ENCODE results near the gene SIRPG.

Gene SIRPG

GRCh38 chr20:1669304-1669703 lies 11.7 kb upstream of the SIRPG start:
- Histone ChIP-seq H3K9ac (ENCODE audit: low read length) (no peak overlapping the region), H3K4me1 (ENCODE audit: control insufficient read depth, low read depth, low read length) (peaks cover 4% of the 10 kb centered on the region), H3K27me3 (ENCODE audit: control insufficient read depth, insufficient read depth, low read length) (peaks cover 6% of the 10 kb centered on the region), H3K9me3 (ENCODE audit: control insufficient read depth, low read depth, low read length) (no peaks in the 10 kb centered on the region), H3K36me3 (ENCODE audit: control insufficient read depth, low read depth, low read length) (no peaks in the 10 kb centered on the region), H3K4me3 (ENCODE audit: low read length) (no peak overlapping the region), H3K27ac (ENCODE audit: low read length) (no peak overlapping the region)

GRCh38 chr20:1667502-1668085 lies 10.0 kb upstream of the SIRPG start:
- no peaks in the 10 kb centered on the region for H3K4me1 ChIP-seq (ENCODE audit: control insufficient read depth, low read depth, low read length)
- no peaks in the 10 kb centered on the region for H3K9me3 ChIP-seq (ENCODE audit: control insufficient read depth, low read depth, low read length)
- no peak overlapping the region for H3K4me3 ChIP-seq (ENCODE audit: low read length)
- H3K27ac ChIP-seq (ENCODE audit: low read length): no peak overlapping the region
- H3K9ac ChIP-seq (ENCODE audit: low read length): no peak overlapping the region
- H3K36me3 ChIP-seq (ENCODE audit: control insufficient read depth, low read depth, low read length): no peaks in the 10 kb centered on the region
- H3K27me3 ChIP-seq (ENCODE audit: control insufficient read depth, insufficient read depth, low read length): peaks cover 6% of the 10 kb centered on the region

GRCh38 chr20:1666802-1667201 lies 9.2 kb upstream of the SIRPG start:
- Histone ChIP-seq H3K9me3 (ENCODE audit: control insufficient read depth, low read depth, low read length) (no peaks in the 10 kb centered on the region), H3K36me3 (ENCODE audit: control insufficient read depth, low read depth, low read length) (no peaks in the 10 kb centered on the region), H3K27ac (ENCODE audit: low read length) (no peak overlapping the region), H3K4me1 (ENCODE audit: control insufficient read depth, low read depth, low read length) (no peaks in the 10 kb centered on the region), H3K4me3 (ENCODE audit: low read length) (no peak overlapping the region), H3K9ac (ENCODE audit: low read length) (no peak overlapping the region), H3K27me3 (ENCODE audit: control insufficient read depth, insufficient read depth, low read length) (peaks cover 1% of the 10 kb centered on the region)

GRCh38 chr20:1665345-1665744 lies 7.8 kb upstream of the SIRPG start:
- H3K9me3 ChIP-seq (ENCODE audit: control insufficient read depth, low read depth, low read length): no peaks in the 10 kb centered on the region
- no peak overlapping the region for H3K27ac ChIP-seq (ENCODE audit: low read length)
- H3K4me1 ChIP-seq (ENCODE audit: control insufficient read depth, low read depth, low read length): no peaks in the 10 kb centered on the region
- H3K27me3 ChIP-seq (ENCODE audit: control insufficient read depth, insufficient read depth, low read length): no peaks in the 10 kb centered on the region
- H3K4me3 ChIP-seq (ENCODE audit: low read length): no peak overlapping the region
- no peak overlapping the region for H3K9ac ChIP-seq (ENCODE audit: low read length)
- no peaks in the 10 kb centered on the region for H3K36me3 ChIP-seq (ENCODE audit: control insufficient read depth, low read depth, low read length)

- no peaks in the 10 kb centered on the region for H3K4me1 ChIP-seq (ENCODE audit: control insufficient read depth, low read depth, low read length)
- H3K9ac ChIP-seq (ENCODE audit: low read length): no peak overlapping the region
- no peaks in the 10 kb centered on the region for H3K9me3 ChIP-seq (ENCODE audit: control insufficient read depth, low read depth, low read length)
- no peaks in the 10 kb centered on the region for H3K36me3 ChIP-seq (ENCODE audit: control insufficient read depth, low read depth, low read length)
- no peaks in the 10 kb centered on the region for H3K27me3 ChIP-seq (ENCODE audit: control insufficient read depth, insufficient read depth, low read length)
- no peak overlapping the region for H3K27ac ChIP-seq (ENCODE audit: low read length)
- no peak overlapping the region for H3K4me3 ChIP-seq (ENCODE audit: low read length)
Observed at GRCh38 chr20:1664911-1665310, 7.3 kb upstream of the SIRPG start.

- Histone ChIP-seq H3K4me3 (ENCODE audit: low read length) (no peak overlapping the region), H3K4me1 (ENCODE audit: control insufficient read depth, low read depth, low read length) (no peaks in the 10 kb centered on the region), H3K9ac (ENCODE audit: low read length) (no peak overlapping the region), H3K36me3 (ENCODE audit: control insufficient read depth, low read depth, low read length) (no peaks in the 10 kb centered on the region), H3K27me3 (ENCODE audit: control insufficient read depth, insufficient read depth, low read length) (no peaks in the 10 kb centered on the region), H3K9me3 (ENCODE audit: control insufficient read depth, low read depth, low read length) (no peaks in the 10 kb centered on the region), H3K27ac (ENCODE audit: low read length) (no peak overlapping the region)
Observed at GRCh38 chr20:1663917-1664316, 6.3 kb upstream of the SIRPG start.

GRCh38 chr20:1661542-1662299 lies 4.1 kb upstream of the SIRPG start:
- Histone ChIP-seq H3K27me3 (ENCODE audit: control insufficient read depth, insufficient read depth, low read length) (no peaks in the 10 kb centered on the region), H3K9ac (ENCODE audit: low read length) (no peak overlapping the region), H3K27ac (ENCODE audit: low read length) (no peak overlapping the region), H3K36me3 (ENCODE audit: control insufficient read depth, low read depth, low read length) (no peaks in the 10 kb centered on the region), H3K4me3 (ENCODE audit: low read length) (no peak overlapping the region), H3K9me3 (ENCODE audit: control insufficient read depth, low read depth, low read length) (no peaks in the 10 kb centered on the region), H3K4me1 (ENCODE audit: control insufficient read depth, low read depth, low read length) (no peaks in the 10 kb centered on the region)

- H3K9ac ChIP-seq (ENCODE audit: low read length): no peak overlapping the region
Observed at GRCh38 chr20:1660246-1660645, 2.7 kb upstream of the SIRPG start.

GRCh38 chr20:1656844-1657243 lies 735 bp downstream of the SIRPG start:
- no peaks in the 10 kb centered on the region for H3K4me1 ChIP-seq (ENCODE audit: control insufficient read depth, low read depth, low read length)
- H3K9me3 ChIP-seq (ENCODE audit: control insufficient read depth, low read depth, low read length): no peaks in the 10 kb centered on the region
- no peak overlapping the region for H3K4me3 ChIP-seq (ENCODE audit: low read length)
- no peaks in the 10 kb centered on the region for H3K36me3 ChIP-seq (ENCODE audit: control insufficient read depth, low read depth, low read length)
- no peak overlapping the region for H3K27ac ChIP-seq (ENCODE audit: low read length)
- no peaks in the 10 kb centered on the region for H3K27me3 ChIP-seq (ENCODE audit: control insufficient read depth, insufficient read depth, low read length)
- H3K9ac ChIP-seq (ENCODE audit: low read length): no peak overlapping the region

More at GRCh38 chr20:1660246-1660645, 2.7 kb upstream of the SIRPG start:
- Histone ChIP-seq H3K4me1 (ENCODE audit: control insufficient read depth, low read depth, low read length) (no peaks in the 10 kb centered on the region), H3K36me3 (ENCODE audit: control insufficient read depth, low read depth, low read length) (no peaks in the 10 kb centered on the region), H3K27me3 (ENCODE audit: control insufficient read depth, insufficient read depth, low read length) (no peaks in the 10 kb centered on the region), H3K27ac (ENCODE audit: low read length) (no peak overlapping the region), H3K9me3 (ENCODE audit: control insufficient read depth, low read depth, low read length) (no peaks in the 10 kb centered on the region), H3K4me3 (ENCODE audit: low read length) (no peak overlapping the region)

GRCh38 chr20:1654996-1655395 lies 2.6 kb downstream of the SIRPG start:
- no peak overlapping the region for H3K9ac ChIP-seq (ENCODE audit: low read length)
- no peaks in the 10 kb centered on the region for H3K36me3 ChIP-seq (ENCODE audit: control insufficient read depth, low read depth, low read length)
- no peak overlapping the region for H3K27ac ChIP-seq (ENCODE audit: low read length)
- no peaks in the 10 kb centered on the region for H3K9me3 ChIP-seq (ENCODE audit: control insufficient read depth, low read depth, low read length)
- H3K27me3 ChIP-seq (ENCODE audit: control insufficient read depth, insufficient read depth, low read length): no peaks in the 10 kb centered on the region
- H3K4me3 ChIP-seq (ENCODE audit: low read length): no peak overlapping the region
- no peaks in the 10 kb centered on the region for H3K4me1 ChIP-seq (ENCODE audit: control insufficient read depth, low read depth, low read length)

- Histone ChIP-seq H3K27me3 (ENCODE audit: control insufficient read depth, insufficient read depth, low read length) (no peaks in the 10 kb centered on the region), H3K27ac (ENCODE audit: low read length) (no peak overlapping the region), H3K36me3 (ENCODE audit: control insufficient read depth, low read depth, low read length) (no peaks in the 10 kb centered on the region), H3K4me3 (ENCODE audit: low read length) (no peak overlapping the region), H3K9me3 (ENCODE audit: control insufficient read depth, low read depth, low read length) (no peaks in the 10 kb centered on the region), H3K9ac (ENCODE audit: low read length) (no peak overlapping the region), H3K4me1 (ENCODE audit: control insufficient read depth, low read depth, low read length) (no peaks in the 10 kb centered on the region)
Observed at GRCh38 chr20:1652960-1653359, 4.6 kb downstream of the SIRPG start.

- Histone ChIP-seq H3K9me3 (ENCODE audit: control insufficient read depth, low read depth, low read length) (no peaks in the 10 kb centered on the region), H3K9ac (ENCODE audit: low read length) (no peak overlapping the region), H3K4me1 (ENCODE audit: control insufficient read depth, low read depth, low read length) (no peaks in the 10 kb centered on the region), H3K27ac (ENCODE audit: low read length) (no peak overlapping the region), H3K27me3 (ENCODE audit: control insufficient read depth, insufficient read depth, low read length) (no peaks in the 10 kb centered on the region), H3K36me3 (ENCODE audit: control insufficient read depth, low read depth, low read length) (no peaks in the 10 kb centered on the region), H3K4me3 (ENCODE audit: low read length) (no peak overlapping the region)
Observed at GRCh38 chr20:1652104-1652503, 5.5 kb downstream of the SIRPG start.

Data from iPS-18a (cell line).